WTC11 (cell line): ENCODE results near the gene TRAPPC14. TPM values are rescaled to one million over a fixed set of nuclear protein-coding genes. Genes with fewer than 3 reads are reported as not detected.

ENCODE experiments used
- ATAC-seq: fragments of 200-7000 bp; cut with Tn5 transposase; 2 replicates; pipeline ENCODE4 v1.10.0; 2021; ENCODE audit warnings: mild to moderate bottlenecking, moderate library complexity
- CTCF ChIA-PET: fragments of 300-600 bp; sonication (Branson Sonifier 250); formaldehyde crosslinking; loops from one replicate; lab custom pipeline; 2021; ENCODE audit warnings: antibody characterized with exemption; lab: Charles Lee
- POLR2A ChIA-PET: fragments of 350-600 bp; sonication (Branson Sonifier 250); formaldehyde crosslinking; loops from one replicate; lab custom pipeline; 2021; ENCODE audit warnings: antibody characterized with exemption; lab: Charles Lee
- DNase-seq: peaks from one replicate; pipeline ENCODE4 v3.0.0; 2021; ENCODE audit warnings: low spot score
- H3K27ac Mint-ChIP-seq: 2 replicates; pipeline ENCODE4 v1.8.0; 2021; ENCODE audit warnings: mixed read lengths
- H3K27me3 Mint-ChIP-seq: 2 replicates; pipeline ENCODE4 v1.8.0; 2021; ENCODE audit warnings: low read depth, mild to moderate bottlenecking, moderate library complexity, mixed read lengths
- H3K36me3 Mint-ChIP-seq: 2 replicates; pipeline ENCODE4 v1.8.0; 2021; ENCODE audit warnings: mixed read lengths
- H3K4me1 Mint-ChIP-seq: 2 replicates; pipeline ENCODE4 v1.8.0; 2022; ENCODE audit warnings: mixed read lengths
- H3K4me3 Mint-ChIP-seq: 2 replicates; pipeline ENCODE4 v1.8.0; 2021; ENCODE audit warnings: mild to moderate bottlenecking, moderate library complexity, mixed read lengths
- H3K9me3 Mint-ChIP-seq: 2 replicates; pipeline ENCODE4 v1.8.0; 2021; ENCODE audit warnings: mixed read lengths
- AR ChIP-seq: fragments of 250-450 bp; sonication (Bioruptor Pico); IDR thresholded peaks from 2 replicates; pipeline ENCODE4 v1.9.0; 2021; ENCODE audit warnings: mild to moderate bottlenecking
- ATF2 ChIP-seq: sonication (generic); formaldehyde crosslinking; IDR thresholded peaks from 2 replicates; pipeline ENCODE4 v1.8.1; 2022; ENCODE audit warnings: low read depth, missing genetic modification reagents, borderline replicate concordance
- CREB1 ChIP-seq: sonication (generic); formaldehyde crosslinking; IDR thresholded peaks from 2 replicates; pipeline ENCODE4 v1.8.0; 2023; ENCODE audit warnings: mild to moderate bottlenecking, missing genetic modification reagents
- CREM ChIP-seq: sonication (generic); formaldehyde crosslinking; IDR thresholded peaks from 2 replicates; pipeline ENCODE4 v1.8.1; 2022; ENCODE audit warnings: mild to moderate bottlenecking, missing genetic modification reagents, moderate library complexity
- E2F1 ChIP-seq: sonication (generic); formaldehyde crosslinking; IDR thresholded peaks from 2 replicates; pipeline ENCODE4 v1.8.0; 2022; ENCODE audit warnings: mild to moderate bottlenecking, missing genetic modification reagents
- ERG ChIP-seq: fragments of 250-450 bp; sonication (Bioruptor Pico); IDR thresholded peaks from 2 replicates; pipeline ENCODE4 v1.8.0; 2021; ENCODE audit warnings: mild to moderate bottlenecking
- FOXJ3 ChIP-seq: sonication (generic); formaldehyde crosslinking; IDR thresholded peaks from 2 replicates; pipeline ENCODE4 v1.9.0; 2021; ENCODE audit warnings: missing genetic modification reagents, mild to moderate bottlenecking, borderline replicate concordance
- FOXP4 ChIP-seq: sonication (generic); formaldehyde crosslinking; IDR thresholded peaks from 2 replicates; pipeline ENCODE4 v1.8.0; 2022; ENCODE audit warnings: mild to moderate bottlenecking, missing genetic modification reagents
- IRF2 ChIP-seq: sonication (generic); formaldehyde crosslinking; IDR thresholded peaks from 2 replicates; pipeline ENCODE4 v1.8.0; 2022; ENCODE audit warnings: low read depth, missing genetic modification reagents, borderline replicate concordance
- RORB ChIP-seq: fragments of 250-450 bp; sonication (Bioruptor Pico); IDR thresholded peaks from 2 replicates; pipeline ENCODE4 v1.9.0; 2021; ENCODE audit warnings: mild to moderate bottlenecking
- TEAD1 ChIP-seq: sonication (generic); formaldehyde crosslinking; IDR thresholded peaks from 2 replicates; pipeline ENCODE4 v1.8.0; 2022; ENCODE audit warnings: mild to moderate bottlenecking, missing genetic modification reagents
- TEAD4 ChIP-seq: sonication (generic); formaldehyde crosslinking; IDR thresholded peaks from 2 replicates; pipeline ENCODE4 v1.8.0; 2022; ENCODE audit warnings: mild to moderate bottlenecking, missing genetic modification reagents
- USF2 ChIP-seq: sonication (generic); formaldehyde crosslinking; IDR thresholded peaks from 2 replicates; pipeline ENCODE4 v1.8.1; 2023; ENCODE audit warnings: mild to moderate bottlenecking, missing genetic modification reagents, moderate library complexity
- ZNF121 ChIP-seq: sonication (generic); formaldehyde crosslinking; IDR thresholded peaks from 2 replicates; pipeline ENCODE4 v1.8.0; 2023; ENCODE audit warnings: missing genetic modification reagents
- ZNF396 ChIP-seq: fragments of 250-450 bp; sonication (Bioruptor Pico); IDR thresholded peaks from 2 replicates; pipeline ENCODE4 v1.8.0; 2021; ENCODE audit warnings: mild to moderate bottlenecking, moderate library complexity, borderline replicate concordance
- total RNA-seq: library from RNA; stranded (reverse); gene quantifications from 3 replicates; pipeline ENCODE4 v1.2.3, GENCODE V29; 2021

Gene TRAPPC14
- total RNA-seq, 1 experiment from 2014 or later, result 28.0 TPM

- no peak for TF ChIP-seq ERG (CRISPR knock-in tag)
- no peak for TF ChIP-seq TEAD1 (CRISPR knock-in tag)
- TF ChIP-seq AR (CRISPR knock-in tag), result no peak
- no peak for TF ChIP-seq FOXP4 (CRISPR knock-in tag)
- no peak for TF ChIP-seq ZNF396 (CRISPR knock-in tag)
- no peak for TF ChIP-seq E2F1
- no peak for TF ChIP-seq ATF2 (CRISPR knock-in tag)
- no peak for TF ChIP-seq ZNF121
- TF ChIP-seq FOXJ3 (CRISPR knock-in tag), result no peak
- TF ChIP-seq IRF2 (CRISPR knock-in tag), result no peak
- TF ChIP-seq CREM, result no peak
- TF ChIP-seq CREB1 (CRISPR knock-in tag), result no peak
Observed at GRCh38 chr7:100124301-100125230, 34.0 kb downstream of the TRAPPC14 start (continued).

GRCh38 chr7:100122568-100122967 is 36.0 kb downstream of the TRAPPC14 start:
- TF ChIP-seq USF2 (no peak), RORB (no peak), TEAD4 (CRISPR knock-in tag) (no peak)
- ATAC-seq (no peak), DNase-seq (no peak)
- H3K36me3 Mint-ChIP-seq, result peaks cover 2% of the 10 kb centered on the region; the same call in 1 of the 2 replicates
- H3K4me1 Mint-ChIP-seq, result peaks cover 22% of the 10 kb centered on the region
- no peak overlapping the region for H3K27ac Mint-ChIP-seq
- no peaks in the 10 kb centered on the region for H3K9me3 Mint-ChIP-seq
- no peak overlapping the region for H3K4me3 Mint-ChIP-seq
- ChIA-PET CTCF (interaction anchor here (1.5 kb wide), 1 partner anchor 8 kb away, joined by 9 read pairs; no protein-coding TSS in a partner anchor), POLR2A (no interaction called here)
- H3K27me3 Mint-ChIP-seq, result no peaks in the 10 kb centered on the region
